ENCODE measurements around the gene PYM1. TPM values are rescaled to one million over a fixed set of nuclear protein-coding genes. Genes with fewer than 3 reads are reported as not detected.

The PYM1 gene
- total RNA-seq, 2 donors from 2014 or later = 44.0 to 49.3 TPM

GRCh38 chr12:55862286-55862685 lies 65.4 kb downstream of the PYM1 start:
- no peak overlapping the region for H3K9ac ChIP-seq (ENCODE audit: low read depth in 2 of 2, low read length in 2 of 2)
- no peak overlapping the region for H3K27ac ChIP-seq
- H3K36me3 ChIP-seq = no peaks in the 10 kb centered on the region
- no peaks in the 10 kb centered on the region for H3K27me3 ChIP-seq
- intact Hi-C loops (cut with DNase I) = no loop called here
- TF ChIP-seq, protein P1, sequence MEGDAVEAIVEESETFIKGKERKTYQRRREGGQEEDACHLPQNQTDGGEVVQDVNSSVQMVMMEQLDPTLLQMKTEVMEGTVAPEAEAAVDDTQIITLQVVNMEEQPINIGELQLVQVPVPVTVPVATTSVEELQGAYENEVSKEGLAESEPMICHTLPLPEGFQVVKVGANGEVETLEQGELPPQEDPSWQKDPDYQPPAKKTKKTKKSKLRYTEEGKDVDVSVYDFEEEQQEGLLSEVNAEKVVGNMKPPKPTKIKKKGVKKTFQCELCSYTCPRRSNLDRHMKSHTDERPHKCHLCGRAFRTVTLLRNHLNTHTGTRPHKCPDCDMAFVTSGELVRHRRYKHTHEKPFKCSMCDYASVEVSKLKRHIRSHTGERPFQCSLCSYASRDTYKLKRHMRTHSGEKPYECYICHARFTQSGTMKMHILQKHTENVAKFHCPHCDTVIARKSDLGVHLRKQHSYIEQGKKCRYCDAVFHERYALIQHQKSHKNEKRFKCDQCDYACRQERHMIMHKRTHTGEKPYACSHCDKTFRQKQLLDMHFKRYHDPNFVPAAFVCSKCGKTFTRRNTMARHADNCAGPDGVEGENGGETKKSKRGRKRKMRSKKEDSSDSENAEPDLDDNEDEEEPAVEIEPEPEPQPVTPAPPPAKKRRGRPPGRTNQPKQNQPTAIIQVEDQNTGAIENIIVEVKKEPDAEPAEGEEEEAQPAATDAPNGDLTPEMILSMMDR (IDR thresholded peaks at IDR 0.05) = no peak
- H3K4me1 ChIP-seq = no peaks in the 10 kb centered on the region
- H3K4me3 ChIP-seq = no peak overlapping the region
- no peaks in the 10 kb centered on the region for H3K9me3 ChIP-seq
- no peak for DNase-seq

DNA sequence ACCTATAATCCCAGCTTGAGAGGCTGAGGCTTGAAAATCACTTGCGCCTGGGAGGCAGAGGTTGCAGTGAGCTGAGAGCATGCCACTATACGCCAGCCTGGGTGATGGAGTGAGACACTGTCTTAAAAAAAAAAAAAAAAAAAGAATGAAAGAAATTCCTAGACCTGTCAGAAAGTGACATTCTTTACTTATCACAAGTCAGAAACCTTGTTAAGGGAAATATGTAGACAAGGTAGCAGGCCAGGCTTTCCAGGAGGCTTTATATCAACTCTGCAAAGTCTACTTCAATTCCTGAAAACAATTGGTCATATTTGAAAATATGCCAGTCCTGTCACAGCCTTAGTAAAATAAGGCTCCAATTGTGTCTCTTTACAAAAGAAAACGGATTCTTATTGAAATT lies 65.8 kb downstream of the PYM1 start:
- DNase-seq = no peak
- no peak overlapping the region for H3K4me3 ChIP-seq
- TF ChIP-seq, protein P1 (IDR thresholded peaks at IDR 0.05) = no peak
- H3K9ac ChIP-seq (ENCODE audit: low read depth in 2 of 2, low read length in 2 of 2) = no peak overlapping the region
- no peaks in the 10 kb centered on the region for H3K36me3 ChIP-seq
- intact Hi-C loops (cut with DNase I) = no loop called here
- no peaks in the 10 kb centered on the region for H3K9me3 ChIP-seq
- H3K4me1 ChIP-seq = no peaks in the 10 kb centered on the region
- no peaks in the 10 kb centered on the region for H3K27me3 ChIP-seq
- no peak overlapping the region for H3K27ac ChIP-seq

DNA sequence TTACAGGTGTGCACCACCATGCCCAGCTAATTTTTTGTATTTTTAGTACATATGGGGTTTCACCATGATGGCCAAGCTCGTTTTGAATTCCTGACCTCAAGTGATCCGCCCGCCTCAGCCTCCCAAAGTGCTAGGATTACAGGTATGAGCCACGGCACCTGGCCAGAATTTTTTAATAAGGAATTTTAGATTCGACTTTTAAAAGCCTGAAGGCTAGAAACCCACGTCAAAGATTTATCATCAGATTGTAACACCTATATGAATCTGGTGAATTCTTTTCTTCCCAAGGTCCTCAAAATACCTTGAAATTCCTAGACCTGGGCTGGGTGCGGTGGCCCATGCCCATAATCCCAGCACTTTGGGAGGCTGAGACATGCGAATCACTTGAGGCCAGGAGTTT lies 66.3 kb downstream of the PYM1 start:
- Histone ChIP-seq H3K9me3 (no peaks in the 10 kb centered on the region), H3K4me3 (no peak overlapping the region), H3K27me3 (no peaks in the 10 kb centered on the region), H3K4me1 (no peaks in the 10 kb centered on the region), H3K27ac (no peak overlapping the region), H3K9ac (ENCODE audit: low read depth in 2 of 2, low read length in 2 of 2) (no peak overlapping the region), H3K36me3 (no peaks in the 10 kb centered on the region)
- intact Hi-C loops (cut with DNase I) = no loop called here
- DNase-seq = no peak
- TF ChIP-seq, protein P1 (IDR thresholded peaks at IDR 0.05) = no peak

DNA sequence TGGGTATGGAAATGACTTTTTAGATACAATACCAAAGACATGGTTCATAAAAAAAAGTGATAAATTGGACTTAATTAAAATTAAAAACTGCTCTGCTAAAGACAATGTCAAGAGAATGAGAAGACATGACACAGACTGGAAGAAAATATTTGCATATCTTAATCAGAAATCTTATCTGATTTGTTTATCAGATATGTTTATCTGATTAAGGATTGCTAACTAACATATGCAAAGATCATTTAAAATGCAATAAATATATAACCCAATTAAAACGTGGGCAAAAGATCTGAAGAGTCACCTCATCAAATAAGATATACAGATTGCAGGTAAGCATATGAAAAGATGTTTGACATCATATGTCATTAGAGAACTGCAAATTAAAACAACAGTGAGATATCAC lies 75.0 kb downstream of the PYM1 start:
- no peak overlapping the region for H3K27ac ChIP-seq
- intact Hi-C loops (cut with DNase I) = no loop called here
- no peak overlapping the region for H3K9ac ChIP-seq (ENCODE audit: low read depth in 2 of 2, low read length in 2 of 2)
- TF ChIP-seq, protein P1 (IDR thresholded peaks at IDR 0.05) = no peak
- no peaks in the 10 kb centered on the region for H3K27me3 ChIP-seq
- no peak for DNase-seq
- no peaks in the 10 kb centered on the region for H3K4me1 ChIP-seq
- H3K36me3 ChIP-seq = no peaks in the 10 kb centered on the region
- no peak overlapping the region for H3K4me3 ChIP-seq
- no peaks in the 10 kb centered on the region for H3K9me3 ChIP-seq

Other genes with a start within 250 kb of the PYM1 start
- gene ITGA7, start 220.0 kb downstream of the PYM1 start, total RNA-seq = 10 to 100 TPM; 10.8 to 64.4 TPM
- gene BLOC1S1, start 211.8 kb downstream of the PYM1 start, total RNA-seq = 100 to 1,000 TPM; 214 to 242 TPM
- 10 to 100 TPM; 22.6 to 29.6 TPM for gene RDH5, start 207.5 kb downstream of the PYM1 start, total RNA-seq
- 1,000 to 10,000 TPM in 1 of 2 donors, 100 to 1,000 TPM in 1; 707 to 1,094 TPM for gene CD63, start 198.9 kb downstream of the PYM1 start, total RNA-seq
- 1 to 10 TPM; 3.2 to 3.7 TPM for gene GDF11, start 184.8 kb downstream of the PYM1 start, total RNA-seq
- 10 to 100 TPM; 52.3 to 53.0 TPM for gene SARNP, start 110.2 kb downstream of the PYM1 start, total RNA-seq
- 10 to 100 TPM; 59.3 to 93.3 TPM for gene ORMDL2, start 109.9 kb downstream of the PYM1 start, total RNA-seq
- gene DNAJC14, start 98.3 kb downstream of the PYM1 start, total RNA-seq = 10 to 100 TPM; 24.6 to 24.7 TPM
- 1 to 10 TPM; 2.1 to 2.7 TPM for gene MMP19, start 85.0 kb downstream of the PYM1 start, total RNA-seq
- 10 to 100 TPM; 80.2 to 91.2 TPM for gene DGKA, start 3.3 kb upstream of the PYM1 start, total RNA-seq
- gene PMEL, start 38.1 kb upstream of the PYM1 start, total RNA-seq = 1 to 10 TPM; 3.4 to 3.8 TPM
- gene CDK2, start 38.9 kb upstream of the PYM1 start, total RNA-seq = 10 to 100 TPM; 20.9 to 48.9 TPM
- gene RAB5B, start 46.2 kb upstream of the PYM1 start, total RNA-seq = 100 to 1,000 TPM; 112 to 178 TPM
- gene SUOX, start 69.4 kb upstream of the PYM1 start, total RNA-seq = 10 to 100 TPM; 25.8 to 35.8 TPM
- gene IKZF4, start 93.1 kb upstream of the PYM1 start, total RNA-seq = 1 to 10 TPM; 4.7 to 5.6 TPM
- 10 to 100 TPM; 53.1 to 80.5 TPM for gene RPS26, start 114.0 kb upstream of the PYM1 start, total RNA-seq
- gene ERBB3, start 152.3 kb upstream of the PYM1 start, total RNA-seq = 100 to 1,000 TPM; 158 to 206 TPM
- gene PA2G4, start 176.7 kb upstream of the PYM1 start, total RNA-seq = 100 to 1,000 TPM in 1 of 2 donors, 10 to 100 TPM in 1; 69.6 to 155 TPM
- 1,000 to 10,000 TPM; 3,248 to 3,669 TPM for gene RPL41, start 188.7 kb upstream of the PYM1 start, total RNA-seq
- gene ZC3H10, start 190.4 kb upstream of the PYM1 start, total RNA-seq = 1 to 10 TPM; 3.5 to 6.1 TPM
- 10 to 100 TPM; 63.9 to 72.8 TPM for gene ESYT1, start 200.4 kb upstream of the PYM1 start, total RNA-seq
- gene MYL6B, start 224.7 kb upstream of the PYM1 start, total RNA-seq = 10 to 100 TPM; 18.6 to 19.1 TPM
- gene MYL6, start 230.5 kb upstream of the PYM1 start, total RNA-seq = 1,000 to 10,000 TPM; 1,641 to 1,922 TPM